AG10803 (cell line): ENCODE results near the gene LMBR1.

Experiments used
- DNase-seq: peaks from one replicate; pipeline ENCODE4 v3.0.0; 2010; ENCODE audit warnings: low read depth
- H3K4me3 ChIP-seq: 2 replicates; pipeline ENCODE4 v1.5.1; 2011; ENCODE audit warnings: mild to moderate bottlenecking, low read length, control low read depth
- TF ChIP-seq, protein P1 (sequence below): conservative IDR thresholded peaks from 2 replicates; pipeline ENCODE4 v1.5.1; 2011; ENCODE audit warnings: mild to moderate bottlenecking, low read length, control low read depth, inconsistent platforms

Gene LMBR1

GRCh38 chr7:156753630-156754029 lies 139.4 kb downstream of the LMBR1 start:
- TF ChIP-seq, protein P1, sequence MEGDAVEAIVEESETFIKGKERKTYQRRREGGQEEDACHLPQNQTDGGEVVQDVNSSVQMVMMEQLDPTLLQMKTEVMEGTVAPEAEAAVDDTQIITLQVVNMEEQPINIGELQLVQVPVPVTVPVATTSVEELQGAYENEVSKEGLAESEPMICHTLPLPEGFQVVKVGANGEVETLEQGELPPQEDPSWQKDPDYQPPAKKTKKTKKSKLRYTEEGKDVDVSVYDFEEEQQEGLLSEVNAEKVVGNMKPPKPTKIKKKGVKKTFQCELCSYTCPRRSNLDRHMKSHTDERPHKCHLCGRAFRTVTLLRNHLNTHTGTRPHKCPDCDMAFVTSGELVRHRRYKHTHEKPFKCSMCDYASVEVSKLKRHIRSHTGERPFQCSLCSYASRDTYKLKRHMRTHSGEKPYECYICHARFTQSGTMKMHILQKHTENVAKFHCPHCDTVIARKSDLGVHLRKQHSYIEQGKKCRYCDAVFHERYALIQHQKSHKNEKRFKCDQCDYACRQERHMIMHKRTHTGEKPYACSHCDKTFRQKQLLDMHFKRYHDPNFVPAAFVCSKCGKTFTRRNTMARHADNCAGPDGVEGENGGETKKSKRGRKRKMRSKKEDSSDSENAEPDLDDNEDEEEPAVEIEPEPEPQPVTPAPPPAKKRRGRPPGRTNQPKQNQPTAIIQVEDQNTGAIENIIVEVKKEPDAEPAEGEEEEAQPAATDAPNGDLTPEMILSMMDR, result no peak
- no peak overlapping the region for H3K4me3 ChIP-seq
- no peak for DNase-seq

DNA sequence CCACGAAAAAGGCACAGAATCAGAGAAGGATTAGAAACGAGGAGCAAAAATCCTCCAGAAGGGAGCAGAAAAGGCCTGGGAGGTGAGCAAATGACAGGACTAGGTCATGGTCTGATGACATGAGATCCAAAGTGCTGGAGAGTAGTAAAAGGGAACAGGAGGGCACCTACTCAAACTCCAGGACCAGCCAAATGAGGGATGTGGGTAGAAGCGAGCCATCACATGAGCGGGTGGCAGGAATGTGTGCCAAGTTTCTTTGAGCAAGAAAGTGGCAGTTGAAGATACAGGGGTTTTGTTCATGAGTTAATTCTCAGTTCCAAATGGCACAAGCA lies 139.8 kb downstream of the LMBR1 start:
- TF ChIP-seq, protein P1, result no peak
- no peak overlapping the region for H3K4me3 ChIP-seq
- DNase-seq, result no peak

DNA sequence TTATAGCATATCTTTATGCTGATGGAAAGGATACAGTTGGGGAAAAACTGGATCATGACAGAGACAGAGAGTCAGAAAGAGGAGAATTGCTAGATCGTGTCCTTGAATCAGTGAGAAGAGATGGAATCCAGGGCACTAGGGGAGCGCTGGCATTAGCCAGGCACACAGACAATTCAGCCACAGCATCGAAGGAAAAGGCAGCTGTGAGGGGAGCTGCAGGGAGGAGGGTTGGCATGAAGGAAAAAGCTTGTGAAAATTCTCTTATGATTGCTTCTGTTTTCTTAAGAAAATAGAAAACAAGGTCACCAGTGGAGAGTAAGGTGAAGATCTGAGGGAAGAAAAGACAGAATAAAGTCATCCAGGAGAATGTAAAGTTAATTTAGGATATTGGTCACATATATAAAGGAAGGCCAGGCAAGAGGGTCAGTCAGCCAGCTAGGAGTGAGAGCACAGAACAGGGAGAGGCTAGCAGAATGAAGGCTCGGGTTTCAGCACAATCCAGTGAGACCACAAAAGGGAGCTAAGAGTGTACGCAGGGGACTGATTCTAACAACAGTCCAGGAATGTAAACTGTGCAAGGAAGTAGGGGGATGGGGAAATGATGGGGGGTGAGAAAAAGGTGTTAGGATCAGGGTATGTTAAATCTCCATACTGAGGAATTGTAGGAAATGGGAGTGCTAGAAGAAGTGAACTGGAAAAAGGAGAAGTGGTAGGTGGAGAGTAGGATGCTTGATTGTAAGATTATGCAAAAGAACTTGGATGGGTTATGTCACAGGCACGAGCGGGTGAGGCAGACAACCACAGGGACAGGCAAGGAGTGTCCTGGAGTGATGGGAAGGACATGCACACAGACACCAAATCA lies 140.4 kb downstream of the LMBR1 start:
- no peak for DNase-seq
- TF ChIP-seq, protein P1, result no peak
- H3K4me3 ChIP-seq, result no peak overlapping the region

DNA sequence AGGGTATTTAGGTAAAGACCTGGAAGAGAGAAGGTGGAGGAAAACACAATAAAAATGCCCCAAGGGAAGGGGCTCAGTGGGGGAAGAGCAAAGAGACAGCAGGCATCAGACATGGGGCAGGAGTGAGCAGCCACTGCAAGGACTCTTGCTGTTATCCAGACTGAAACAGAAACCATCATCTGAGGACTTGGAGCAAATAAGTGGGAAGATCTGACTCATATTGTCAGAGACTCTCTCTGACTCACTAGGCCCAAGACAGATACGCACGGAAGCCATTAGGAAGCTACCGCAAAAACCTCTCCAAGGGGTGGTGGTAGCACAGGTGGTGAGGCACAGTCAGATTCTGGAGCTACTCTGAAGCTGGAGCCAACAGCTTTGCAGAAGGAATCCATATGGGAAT lies 141.7 kb downstream of the LMBR1 start:
- TF ChIP-seq, protein P1, result no peak
- H3K4me3 ChIP-seq, result no peak overlapping the region
- DNase-seq, result peak; percentile 78

- DNase-seq, result no peak
- no peak overlapping the region for H3K4me3 ChIP-seq
- TF ChIP-seq, protein P1, result no peak
Observed at GRCh38 chr7:156747718-156748117, 145.3 kb downstream of the LMBR1 start.

DNA sequence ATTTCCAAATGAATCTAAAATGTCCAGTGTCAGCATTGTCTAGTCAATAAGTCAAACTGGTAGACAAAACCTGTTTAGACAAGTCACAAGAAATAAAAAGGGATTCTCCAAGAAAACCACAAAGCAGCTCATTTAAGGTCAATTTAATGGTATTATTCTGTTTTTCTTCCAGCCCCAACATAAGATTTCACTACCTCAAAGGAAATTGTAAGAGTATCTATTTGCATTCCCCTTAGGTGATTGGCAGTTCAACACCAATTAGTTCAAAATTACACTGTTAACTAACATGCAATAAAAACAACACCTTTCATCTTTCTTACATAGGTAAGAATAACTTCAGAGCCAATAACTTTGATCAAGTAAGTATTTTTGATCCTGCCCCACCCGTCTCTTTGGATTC lies 146.1 kb downstream of the LMBR1 start:
- TF ChIP-seq, protein P1, result no peak

DNA sequence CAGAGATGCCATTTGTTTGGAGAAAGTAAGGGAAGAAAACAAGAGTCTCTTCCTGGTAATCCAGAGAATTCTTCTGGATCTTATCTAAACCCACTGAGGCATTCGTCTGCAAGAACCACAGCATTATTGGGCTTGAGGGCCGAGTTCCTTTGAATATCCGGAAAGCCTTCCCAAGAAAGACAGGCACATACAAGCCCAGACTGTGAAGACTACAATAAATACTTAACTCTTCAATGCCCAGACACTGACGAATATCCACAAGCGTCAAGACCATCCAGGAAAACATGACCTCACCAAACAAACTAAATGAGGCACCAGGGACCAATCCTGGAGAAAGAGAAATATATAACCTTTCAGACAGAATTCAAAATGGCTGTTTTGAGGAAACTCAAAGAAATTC lies 153.4 kb downstream of the LMBR1 start:
- TF ChIP-seq, protein P1, result no peak
- DNase-seq, result no peak
- H3K4me3 ChIP-seq, result no peak overlapping the region

More for the DNA sequence above, 146.1 kb downstream of the LMBR1 start:
- no peak for DNase-seq
- no peak overlapping the region for H3K4me3 ChIP-seq
